Stomach smooth muscle (tissue), 2 donors: ENCODE data around the gene VWA5A.
"Not testable (repeated sequence)": the region's sequence is repeated elsewhere in the genome, so short reads cannot be mapped to it uniquely, and the experiment has no call there.

Experiments used
- H3K27ac ChIP-seq: one replicate; pipeline ENCODE4 v1.7.0; 2013; ENCODE audit warnings: mild to moderate bottlenecking, low read length, inconsistent platforms
- H3K27me3 ChIP-seq, 2 donors: one replicate each; pipeline ENCODE4 v1.7.0; 2013; ENCODE audit warnings: low read length in 2 of 2; ENCODE audit not compliant: insufficient read depth in 2 of 2, control insufficient read depth in 1 of 2
- H3K36me3 ChIP-seq, 2 donors: one replicate each; pipeline ENCODE4 v1.7.0; 2013; ENCODE audit warnings: low read length in 2 of 2; ENCODE audit not compliant: control insufficient read depth in 2 of 2, insufficient read depth in 2 of 2
- H3K4me1 ChIP-seq: one replicate; pipeline ENCODE4 v1.7.0; 2013; ENCODE audit warnings: low read length; ENCODE audit not compliant: control insufficient read depth, insufficient read depth
- H3K4me3 ChIP-seq, 2 donors: one replicate each; pipeline ENCODE4 v1.7.0; 2013; ENCODE audit warnings: low read length in 2 of 2
- H3K9ac ChIP-seq, 2 donors: one replicate each; pipeline ENCODE4 v1.7.0; 2013; ENCODE audit warnings: low read length in 2 of 2, mild to moderate bottlenecking in 1 of 2
- H3K9me3 ChIP-seq, 2 donors: one replicate each; pipeline ENCODE4 v1.7.0; 2013; ENCODE audit warnings: low read length in 2 of 2; ENCODE audit not compliant: control insufficient read depth in 2 of 2
- donor health status: healthy.
- donor health status: Pancreatic carcinoma.

VWA5A gene

GRCh38 chr11:124168796-124169195, 53.5 kb downstream of the VWA5A start:
- Histone ChIP-seq H3K4me1 (no peaks in the 10 kb centered on the region), H3K4me3 (no peak overlapping the region), H3K9ac (no peak overlapping the region), H3K27ac (no peak overlapping the region), H3K36me3 (no peaks in the 10 kb centered on the region), H3K9me3 (no peaks in the 10 kb centered on the region), H3K27me3 (peaks cover 0 to 3% of the 10 kb centered on the region in 2 donors)

- H3K9me3 ChIP-seq, H3K27me3 ChIP-seq, H3K4me3 ChIP-seq, H3K9ac ChIP-seq, H3K4me1 ChIP-seq, H3K36me3 ChIP-seq, H3K27ac ChIP-seq: not testable (repeated sequence)
Observed at GRCh38 chr11:124170315-124170714, 55.1 kb downstream of the VWA5A start.

GRCh38 chr11:124170801-124171586, 55.7 kb downstream of the VWA5A start:
- Histone ChIP-seq H3K27ac (no peak overlapping the region), H3K9ac (no peak overlapping the region), H3K36me3 (no peaks in the 10 kb centered on the region), H3K9me3 (no peaks in the 10 kb centered on the region), H3K27me3 (peaks cover 0 to 3% of the 10 kb centered on the region in 2 donors), H3K4me3 (no peak overlapping the region), H3K4me1 (no peaks in the 10 kb centered on the region)

- Histone ChIP-seq H3K9me3 (no peaks in the 10 kb centered on the region), H3K27ac (no peak overlapping the region), H3K4me1 (no peaks in the 10 kb centered on the region), H3K4me3 (no peak overlapping the region), H3K9ac (no peak overlapping the region), H3K27me3 (peaks cover 0 to 3% of the 10 kb centered on the region in 2 donors), H3K36me3 (no peaks in the 10 kb centered on the region)
Observed at GRCh38 chr11:124172101-124172500, 56.9 kb downstream of the VWA5A start.

- no peak overlapping the region for H3K4me3 ChIP-seq
- H3K9me3 ChIP-seq, result no peaks in the 10 kb centered on the region
- no peak overlapping the region for H3K9ac ChIP-seq
- H3K4me1 ChIP-seq, result no peaks in the 10 kb centered on the region
- H3K36me3 ChIP-seq, result no peaks in the 10 kb centered on the region
- peaks cover 0 to 3% of the 10 kb centered on the region in 2 donors for H3K27me3 ChIP-seq
- no peak overlapping the region for H3K27ac ChIP-seq
Observed at GRCh38 chr11:124172599-124172998, 57.3 kb downstream of the VWA5A start.

GRCh38 chr11:124174001-124174583, 58.8 kb downstream of the VWA5A start:
- Histone ChIP-seq H3K36me3 (no peaks in the 10 kb centered on the region), H3K9me3 (no peaks in the 10 kb centered on the region), H3K27ac (no peak overlapping the region), H3K4me1 (no peaks in the 10 kb centered on the region), H3K27me3 (no peaks in the 10 kb centered on the region), H3K4me3 (no peak overlapping the region), H3K9ac (no peak overlapping the region)

- no peak overlapping the region for H3K9ac ChIP-seq
- no peaks in the 10 kb centered on the region for H3K27me3 ChIP-seq
- H3K36me3 ChIP-seq, result no peaks in the 10 kb centered on the region
- no peak overlapping the region for H3K27ac ChIP-seq
- no peaks in the 10 kb centered on the region for H3K4me1 ChIP-seq
- H3K9me3 ChIP-seq, result no peaks in the 10 kb centered on the region
- no peak overlapping the region for H3K4me3 ChIP-seq
Observed at GRCh38 chr11:124176925-124177715, 61.9 kb downstream of the VWA5A start.

GRCh38 chr11:124179310-124179709, 64.1 kb downstream of the VWA5A start:
- Histone ChIP-seq H3K4me1 (no peaks in the 10 kb centered on the region), H3K4me3 (no peak overlapping the region), H3K9me3 (no peaks in the 10 kb centered on the region), H3K9ac (no peak overlapping the region), H3K27me3 (no peaks in the 10 kb centered on the region), H3K27ac (no peak overlapping the region), H3K36me3 (no peaks in the 10 kb centered on the region)

- H3K27me3 ChIP-seq, result no peaks in the 10 kb centered on the region
Observed at GRCh38 chr11:124183068-124183467, 67.8 kb downstream of the VWA5A start, which contains the start of gene OR10D3. Gene OR10D3 (plus strand): TSS chr11:124183345. CDS start chr11:124185270, 1,925 bp downstream.

GRCh38 chr11:124190298-124191139, 75.3 kb downstream of the VWA5A start:
- Histone ChIP-seq H3K36me3 (no peaks in the 10 kb centered on the region), H3K27ac (no peak overlapping the region), H3K4me1 (no peaks in the 10 kb centered on the region), H3K9me3 (peaks cover 0 to 2% of the 10 kb centered on the region in 2 donors), H3K9ac (no peak overlapping the region), H3K27me3 (no peaks in the 10 kb centered on the region), H3K4me3 (no peak overlapping the region)

More at GRCh38 chr11:124183068-124183467, 67.8 kb downstream of the VWA5A start, which contains the start of gene OR10D3:
- no peaks in the 10 kb centered on the region for H3K4me1 ChIP-seq
- H3K9ac ChIP-seq, result no peak within 1 kb of the TSS
- no peaks in the 10 kb centered on the region for H3K36me3 ChIP-seq
- H3K4me3 ChIP-seq, result no peak within 1 kb of the TSS
- H3K9me3 ChIP-seq, result no peaks in the 10 kb centered on the region
- no peak within 1 kb of the TSS for H3K27ac ChIP-seq
